ENCODE results near the gene NPLOC4.

- TF ChIP-seq CTCF (IDR thresholded peaks at IDR 0.05) = no peak
- no peak for TF ChIP-seq EP300 (IDR thresholded peaks at IDR 0.05)
- peak; percentile 52 to 93 (median 77) for TF ChIP-seq POLR2AphosphoS5 (IDR thresholded peaks at IDR 0.05)
- peak in 1 of 4 donors; percentile 22 for TF ChIP-seq POLR2A (IDR thresholded peaks at IDR 0.05)
These were observed 46.9 kb upstream of the NPLOC4 start, which contains the start of the genes ARL16 and HGS for GRCh38 chr17:81683584-81684441.

Measured in stomach (tissue), 4 donors.